ENCODE results near the gene AGPAT3.

Gene AGPAT3

GRCh38 chr21:44029460-44030087 lies 164.6 kb downstream of the AGPAT3 start:
- H3K4me3 Mint-ChIP-seq, result no peak overlapping the region
- no peaks in the 10 kb centered on the region for H3K27me3 Mint-ChIP-seq (ENCODE audit: low read depth)
- no peak overlapping the region for H3K27ac Mint-ChIP-seq
- peaks cover 22% of the 10 kb centered on the region for H3K36me3 Mint-ChIP-seq (ENCODE audit: low read depth)
- H3K4me1 Mint-ChIP-seq (ENCODE audit: low read depth), result peaks cover 46% of the 10 kb centered on the region
- H3K9me3 Mint-ChIP-seq, result no peaks in the 10 kb centered on the region

- Mint-ChIP-seq H3K9me3 (no peaks in the 10 kb centered on the region), H3K27ac (peak overlapping the region; percentile 23), H3K36me3 (ENCODE audit: low read depth) (peaks cover 45% of the 10 kb centered on the region), H3K27me3 (ENCODE audit: low read depth) (no peaks in the 10 kb centered on the region), H3K4me1 (ENCODE audit: low read depth) (peaks cover 17% of the 10 kb centered on the region), H3K4me3 (no peak overlapping the region)
Measured at GRCh38 chr21:44035244-44035643, 170.2 kb downstream of the AGPAT3 start.
